Measurements from ENCODE around the gene GRIK4. TPM values are rescaled to one million over a fixed set of nuclear protein-coding genes. Genes with fewer than 3 reads are reported as not detected.

The GRIK4 gene
- total and polyA plus RNA-seq, 4 donors, result 0.05 to 0.25 (median 0.06) TPM; not detected in 1

- no peak for TF ChIP-seq REST (IDR thresholded peaks at IDR 0.05)
These were observed 144.0 kb downstream of the GRIK4 start (continued) for GRCh38 chr11:120655589-120655988.

GRCh38 chr11:120657306-120658070 lies 145.9 kb downstream of the GRIK4 start:
- no peaks in the 10 kb centered on the region for H3K27me3 ChIP-seq (ENCODE audit: control insufficient read depth in 4 of 4, insufficient read depth in 4 of 4, low read length in 3 of 4)
- H3K4me3 ChIP-seq (ENCODE audit: low read depth in 1 of 3, low read length in 3 of 3), result no peak overlapping the region
- no peak overlapping the region for H3K9ac ChIP-seq (ENCODE audit: low read depth in 1 of 2, low read length in 2 of 2)
- no peaks in the 10 kb centered on the region for H3K4me1 ChIP-seq (ENCODE audit: control insufficient read depth in 4 of 4, insufficient read depth in 4 of 4, low read length in 3 of 4)
- H3K27ac ChIP-seq (ENCODE audit: low read depth in 1 of 2, low read length in 2 of 2), result no peak overlapping the region
- H3K36me3 ChIP-seq (ENCODE audit: control insufficient read depth in 4 of 4, insufficient read depth in 3 of 4, low read depth in 1 of 4, low read length in 3 of 4), result no peaks in the 10 kb centered on the region
- DNase-seq (ENCODE audit: low spot score), result no peak
- H3K9me3 ChIP-seq (ENCODE audit: control insufficient read depth in 4 of 4, low read length in 3 of 4), result no peaks in the 10 kb centered on the region
- no peak for TF ChIP-seq EGR1 (IDR thresholded peaks at IDR 0.05; ENCODE audit: low read depth in 2 of 2)
- TF ChIP-seq NR2F2 (IDR thresholded peaks at IDR 0.05), result no peak
- no peak for TF ChIP-seq ZBTB33 (IDR thresholded peaks at IDR 0.05)
- no peak for TF ChIP-seq SP1 (IDR thresholded peaks at IDR 0.05)
- TF ChIP-seq ATF3 (IDR thresholded peaks at IDR 0.05), result no peak
- 87% methylated on average over 6 of the region's 6 CpGs for whole genome bisulfite sequencing

GRCh38 chr11:120658071-120658423 lies 146.5 kb downstream of the GRIK4 start:
- H3K27me3 ChIP-seq (ENCODE audit: control insufficient read depth in 4 of 4, insufficient read depth in 4 of 4, low read length in 3 of 4), result no peaks in the 10 kb centered on the region
- no peak for TF ChIP-seq FOXA1 (IDR thresholded peaks at IDR 0.05)
- H3K4me1 ChIP-seq (ENCODE audit: control insufficient read depth in 4 of 4, insufficient read depth in 4 of 4, low read length in 3 of 4), result no peaks in the 10 kb centered on the region
- DNase-seq (ENCODE audit: low spot score), result no peak
- H3K27ac ChIP-seq (ENCODE audit: low read depth in 1 of 2, low read length in 2 of 2), result no peak overlapping the region
- no peak overlapping the region for H3K4me3 ChIP-seq (ENCODE audit: low read depth in 1 of 3, low read length in 3 of 3)
- no peak overlapping the region for H3K9ac ChIP-seq (ENCODE audit: low read depth in 1 of 2, low read length in 2 of 2)
- no peaks in the 10 kb centered on the region for H3K36me3 ChIP-seq (ENCODE audit: control insufficient read depth in 4 of 4, insufficient read depth in 3 of 4, low read depth in 1 of 4, low read length in 3 of 4)
- no peaks in the 10 kb centered on the region for H3K9me3 ChIP-seq (ENCODE audit: control insufficient read depth in 4 of 4, low read length in 3 of 4)
- 85% methylated on average over 3 of the region's 3 CpGs for WGBS

GRCh38 chr11:120659076-120659475 lies 147.5 kb downstream of the GRIK4 start:
- DNase-seq (ENCODE audit: low spot score), result no peak
- Histone ChIP-seq H3K27ac (ENCODE audit: low read depth in 1 of 2, low read length in 2 of 2) (no peak overlapping the region), H3K9ac (ENCODE audit: low read depth in 1 of 2, low read length in 2 of 2) (no peak overlapping the region), H3K36me3 (ENCODE audit: control insufficient read depth in 4 of 4, insufficient read depth in 3 of 4, low read depth in 1 of 4, low read length in 3 of 4) (no peaks in the 10 kb centered on the region), H3K4me1 (ENCODE audit: control insufficient read depth in 4 of 4, insufficient read depth in 4 of 4, low read length in 3 of 4) (no peaks in the 10 kb centered on the region), H3K9me3 (ENCODE audit: control insufficient read depth in 4 of 4, low read length in 3 of 4) (no peaks in the 10 kb centered on the region), H3K4me3 (ENCODE audit: low read depth in 1 of 3, low read length in 3 of 3) (no peak overlapping the region), H3K27me3 (ENCODE audit: control insufficient read depth in 4 of 4, insufficient read depth in 4 of 4, low read length in 3 of 4) (no peaks in the 10 kb centered on the region)
- TF ChIP-seq JUND (IDR thresholded peaks at IDR 0.05) (no peak), ZBTB33 (IDR thresholded peaks at IDR 0.05) (no peak), TAF1 (conservative IDR thresholded peaks at IDR 0.05) (no peak), GABPA (IDR thresholded peaks at IDR 0.05 in 1 of 2, conservative IDR thresholded peaks at IDR 0.05 in 1 of 2) (no peak), FOXA1 (IDR thresholded peaks at IDR 0.05) (no peak), HNF4A (conservative IDR thresholded peaks at IDR 0.05) (no peak), RXRA (IDR thresholded peaks at IDR 0.05) (no peak), YY1 (IDR thresholded peaks at IDR 0.05) (no peak), MAX (IDR thresholded peaks at IDR 0.05) (no peak)
- 82% methylated on average over 6 of the region's 6 CpGs for WGBS

All from liver (tissue), 9 donors.